Measurements from ENCODE around the gene ZNF331.
"Not testable (repeated sequence)": the region's sequence is repeated elsewhere in the genome, so short reads cannot be mapped to it uniquely, and the experiment has no call there.

ZNF331 gene

GRCh38 chr19:53537521-53538377, at the start of gene ZNF331:
Gene ZNF331 (plus strand): TSS chr19:53538145. CDS start chr19:53569377, 31,232 bp downstream.
- peak; percentile 56 for DNase-seq

- no peak for DNase-seq
Measured at GRCh38 chr19:53492153-53492552, 45.8 kb upstream of the ZNF331 start.

- not testable (repeated sequence) for DNase-seq
Measured at GRCh38 chr19:53497311-53498023, 40.5 kb upstream of the ZNF331 start.

- not testable (repeated sequence) for DNase-seq
Measured at GRCh38 chr19:53498024-53498395, 39.9 kb upstream of the ZNF331 start.

GRCh38 chr19:53503151-53503550, 34.8 kb upstream of the ZNF331 start:
- peak; percentile 25 for DNase-seq

- DNase-seq, result peak; percentile 10
Measured at GRCh38 chr19:53503671-53504364, 34.1 kb upstream of the ZNF331 start.

- peak; percentile 10 for DNase-seq
Measured at GRCh38 chr19:53504365-53504703, 33.6 kb upstream of the ZNF331 start.

GRCh38 chr19:53504885-53505284, 33.1 kb upstream of the ZNF331 start:
- DNase-seq, result no peak

- DNase-seq, result no peak
Measured at GRCh38 chr19:53506728-53507127, 31.2 kb upstream of the ZNF331 start.

GRCh38 chr19:53507523-53508442, 30.2 kb upstream of the ZNF331 start:
- DNase-seq, result no peak

GRCh38 chr19:53509443-53509842, 28.5 kb upstream of the ZNF331 start:
- no peak for DNase-seq

- DNase-seq, result no peak
Measured at GRCh38 chr19:53509845-53510244, 28.1 kb upstream of the ZNF331 start.

- DNase-seq, result no peak
Measured at GRCh38 chr19:53511357-53511756, 26.6 kb upstream of the ZNF331 start.

- no peak for DNase-seq
Measured at GRCh38 chr19:53511933-53512374, 26.0 kb upstream of the ZNF331 start.

- DNase-seq, result not testable (repeated sequence)
Measured at GRCh38 chr19:53515047-53515446, 22.9 kb upstream of the ZNF331 start.

- no peak for DNase-seq
Measured at GRCh38 chr19:53517114-53517741, 20.7 kb upstream of the ZNF331 start.

- DNase-seq, result no peak
Measured at GRCh38 chr19:53518121-53518520, 19.8 kb upstream of the ZNF331 start.

GRCh38 chr19:53518716-53519115, 19.2 kb upstream of the ZNF331 start:
- no peak for DNase-seq

- no peak for DNase-seq
Measured at GRCh38 chr19:53519446-53519845, 18.5 kb upstream of the ZNF331 start.

- no peak for DNase-seq
Measured at GRCh38 chr19:53520163-53520546, 17.8 kb upstream of the ZNF331 start.

- peak; percentile 97 for DNase-seq
Measured at GRCh38 chr19:53520547-53521372, 17.2 kb upstream of the ZNF331 start.
